ENCODE measurements around the gene FMN2.

DNA sequence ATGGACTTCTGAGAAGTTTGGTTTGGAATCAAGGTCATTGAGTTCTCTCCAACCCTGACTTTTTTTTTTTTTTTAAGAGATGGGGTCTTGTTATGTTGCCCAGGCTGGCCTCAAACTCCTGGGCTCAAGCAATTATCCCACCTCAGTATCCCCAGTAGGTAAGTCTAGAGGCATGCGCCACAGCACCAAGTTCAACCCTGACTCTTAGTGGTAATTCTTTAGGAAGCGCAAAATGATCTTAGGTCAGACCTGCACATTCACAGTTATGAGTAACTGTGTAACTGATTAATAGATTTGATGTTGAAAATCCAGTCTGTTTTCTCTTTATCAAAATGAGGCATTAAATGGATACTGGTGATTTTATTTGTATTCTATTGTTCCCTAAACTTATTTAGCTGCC, 424.4 kb downstream of the FMN2 start:
- TF ChIP-seq, protein P1, sequence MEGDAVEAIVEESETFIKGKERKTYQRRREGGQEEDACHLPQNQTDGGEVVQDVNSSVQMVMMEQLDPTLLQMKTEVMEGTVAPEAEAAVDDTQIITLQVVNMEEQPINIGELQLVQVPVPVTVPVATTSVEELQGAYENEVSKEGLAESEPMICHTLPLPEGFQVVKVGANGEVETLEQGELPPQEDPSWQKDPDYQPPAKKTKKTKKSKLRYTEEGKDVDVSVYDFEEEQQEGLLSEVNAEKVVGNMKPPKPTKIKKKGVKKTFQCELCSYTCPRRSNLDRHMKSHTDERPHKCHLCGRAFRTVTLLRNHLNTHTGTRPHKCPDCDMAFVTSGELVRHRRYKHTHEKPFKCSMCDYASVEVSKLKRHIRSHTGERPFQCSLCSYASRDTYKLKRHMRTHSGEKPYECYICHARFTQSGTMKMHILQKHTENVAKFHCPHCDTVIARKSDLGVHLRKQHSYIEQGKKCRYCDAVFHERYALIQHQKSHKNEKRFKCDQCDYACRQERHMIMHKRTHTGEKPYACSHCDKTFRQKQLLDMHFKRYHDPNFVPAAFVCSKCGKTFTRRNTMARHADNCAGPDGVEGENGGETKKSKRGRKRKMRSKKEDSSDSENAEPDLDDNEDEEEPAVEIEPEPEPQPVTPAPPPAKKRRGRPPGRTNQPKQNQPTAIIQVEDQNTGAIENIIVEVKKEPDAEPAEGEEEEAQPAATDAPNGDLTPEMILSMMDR (IDR thresholded peaks at IDR 0.05; ENCODE audit: poor library complexity) = no peak
- TF ChIP-seq EZH2 (IDR thresholded peaks at IDR 0.05; ENCODE audit: borderline replicate concordance) = no peak
